H1 (cell line): ENCODE measurements around the gene CLIP3. TPM values are rescaled to one million over a fixed set of nuclear protein-coding genes. Genes with fewer than 3 reads are reported as not detected.

Experiments
- CTCF ChIA-PET: fragments of 300-600 bp; sonication (Branson Sonifier 250); formaldehyde crosslinking; loops from one replicate; lab custom pipeline; 2021; ENCODE audit not compliant: partially characterized antibody; lab: Charles Lee
- POLR2A ChIA-PET: fragments of 300-600 bp; sonication (Branson Sonifier 250); formaldehyde crosslinking; loops from one replicate; lab custom pipeline; 2021; ENCODE audit warnings: inconsistent platforms; ENCODE audit not compliant: partially characterized antibody; lab: Charles Lee
- DNase-seq, 2 experiments: peaks; one replicate each; pipeline versions ENCODE4 v3.0.0 to v3.0.0-alpha.2; 2010 to 2022; ENCODE audit warnings: low spot score in 2 of 2, low read depth in 1 of 2, mixed read lengths in 1 of 2
- FAIRE-seq: peaks from 2 replicates; lab custom pipeline; 2011; peaks lifted over from hg19 to GRCh38; lab: Jason Lieb, UNC
- H2AFZ ChIP-seq: 2 replicates; pipeline ENCODE4 v1.8.1; 2012; ENCODE audit warnings: low read length, inconsistent platforms
- H2AK5ac ChIP-seq: 2 replicates; pipeline ENCODE4 v1.6.1; 2013; ENCODE audit warnings: low read depth, low read length
- H2BK120ac ChIP-seq: replicated peaks from 2 replicates; pipeline ENCODE3; 2013; ENCODE audit warnings: low read depth, low read length, inconsistent platforms
- H2BK12ac ChIP-seq: 2 replicates; pipeline ENCODE4 v1.6.1; 2013; ENCODE audit warnings: low read depth, low read length
- H2BK15ac ChIP-seq: 2 replicates; pipeline ENCODE4 v1.6.1; 2013; ENCODE audit warnings: low read length
- H2BK20ac ChIP-seq: 2 replicates; pipeline ENCODE4 v1.6.1; 2013; ENCODE audit warnings: low read length
- H2BK5ac ChIP-seq: 2 replicates; pipeline ENCODE4 v1.6.1; 2013; ENCODE audit warnings: low read depth, low read length
- H3K14ac ChIP-seq: 2 replicates; pipeline ENCODE4 v1.6.1; 2013; ENCODE audit warnings: inconsistent platforms; ENCODE audit not compliant: insufficient read length
- H3K18ac ChIP-seq: 2 replicates; pipeline ENCODE4 v1.6.1; 2013; ENCODE audit warnings: low read length; ENCODE audit errors: extremely low read depth
- H3K23ac ChIP-seq: 2 replicates; pipeline ENCODE4 v1.6.1; 2013; ENCODE audit warnings: inconsistent platforms; ENCODE audit not compliant: insufficient read length
- H3K23me2 ChIP-seq: 2 replicates; pipeline ENCODE4 v1.6.1; 2013; ENCODE audit warnings: low read depth, low read length
- H3K27ac ChIP-seq: 2 replicates; pipeline ENCODE4 v1.6.1; 2011; ENCODE audit warnings: low read depth, low read length, inconsistent platforms
- H3K27me3 ChIP-seq, 4 experiments: replicated peaks in 1 of 4; 1 replicate in 1 of 4; 2 replicates in 3 of 4; pipeline versions ENCODE4 v1.6.1 to v1.8.1; 2011 to 2013; ENCODE audit warnings: low read length in 3 of 4, mild to moderate bottlenecking in 3 of 4, inconsistent platforms in 2 of 4, mixed read lengths in 2 of 4, moderate library complexity in 1 of 4; ENCODE audit not compliant: control insufficient read depth in 3 of 4, insufficient read depth in 3 of 4; ENCODE audit errors: extremely low read depth in 1 of 4
- H3K36me3 ChIP-seq, 4 experiments: 2 replicates each; pipeline versions ENCODE4 v1.6.1 to v1.8.1; 2011 to 2013; ENCODE audit warnings: mild to moderate bottlenecking in 4 of 4, low read length in 3 of 4, moderate library complexity in 2 of 4, control low read depth in 1 of 4, inconsistent platforms in 1 of 4; ENCODE audit not compliant: insufficient read depth in 4 of 4, control insufficient read depth in 2 of 4
- H3K4ac ChIP-seq: replicated peaks from 2 replicates; pipeline ENCODE3; 2013; ENCODE audit warnings: low read length, low read depth, mixed read lengths, inconsistent platforms; ENCODE audit not compliant: insufficient read length
- H3K4me1 ChIP-seq, 4 experiments: replicated peaks in 1 of 4; 1 replicate in 1 of 4; 2 replicates in 3 of 4; pipeline versions ENCODE4 v1.6.1 to v1.8.1; 2011 to 2013; ENCODE audit warnings: low read length in 3 of 4, inconsistent platforms in 2 of 4, mixed read lengths in 1 of 4; ENCODE audit not compliant: insufficient read depth in 4 of 4, control insufficient read depth in 3 of 4
- H3K4me2 ChIP-seq, 2 experiments: 2 replicates each; pipeline versions ENCODE4 v1.6.1 to v1.8.1; 2011 to 2013; ENCODE audit warnings: low read depth in 2 of 2, low read length in 2 of 2, control low read depth in 1 of 2, inconsistent platforms in 1 of 2, mild to moderate bottlenecking in 1 of 2; ENCODE audit not compliant: insufficient read depth in 1 of 2
- H3K4me3 ChIP-seq, 4 experiments: fragments of 200-600, 300-600 bp in 1 of 4; sonication (generic), shearing (Covaris generic), sonication (Bioruptor Twin) in 1 of 4; 2 replicates each; pipeline versions ENCODE4 v1.5.1 to v1.8.1; 2011 to 2016; ENCODE audit warnings: low read length in 4 of 4, low read depth in 3 of 4, control low read depth in 2 of 4, inconsistent platforms in 2 of 4, mild to moderate bottlenecking in 2 of 4, mixed read lengths in 1 of 4, moderate library complexity in 1 of 4; ENCODE audit not compliant: insufficient read depth in 2 of 4; ENCODE audit errors: extremely low read depth in 1 of 4
- H3K56ac ChIP-seq: replicated peaks from 2 replicates; pipeline ENCODE3; 2013; ENCODE audit warnings: low read depth, mild to moderate bottlenecking, mixed read lengths, low read length, inconsistent platforms; ENCODE audit not compliant: insufficient read length
- H3K79me1 ChIP-seq: 2 replicates; pipeline ENCODE4 v1.6.1; 2013; ENCODE audit warnings: low read depth, low read length, control low read depth
- H3K79me2 ChIP-seq, 2 experiments: 2 replicates each; pipeline versions ENCODE4 v1.6.1 to v1.8.1; 2012 to 2013; ENCODE audit warnings: low read length in 2 of 2, mild to moderate bottlenecking in 2 of 2, inconsistent platforms in 1 of 2; ENCODE audit not compliant: insufficient read depth in 2 of 2, control insufficient read depth in 1 of 2
- H3K9ac ChIP-seq, 4 experiments: replicated peaks in 1 of 4; 1 replicate in 1 of 4; 2 replicates in 3 of 4; pipeline versions ENCODE4 v1.6.1 to v1.8.1; 2011 to 2013; ENCODE audit warnings: low read depth in 3 of 4, low read length in 3 of 4, control low read depth in 2 of 4, mild to moderate bottlenecking in 2 of 4, moderate library complexity in 2 of 4, inconsistent platforms in 1 of 4; ENCODE audit errors: extremely low read depth in 1 of 4
- H3K9me3 ChIP-seq, 2 experiments: 2 replicates each; pipeline versions ENCODE4 v1.6.1 to v1.8.1; 2012 to 2013; ENCODE audit warnings: mild to moderate bottlenecking in 2 of 2, moderate library complexity in 2 of 2, control low read depth in 1 of 2, inconsistent platforms in 1 of 2, low read depth in 1 of 2, low read length in 1 of 2, mixed read lengths in 1 of 2; ENCODE audit not compliant: insufficient read depth in 2 of 2
- H4K20me1 ChIP-seq, 2 experiments: replicated peaks in 1 of 2; 2 replicates each; pipeline versions ENCODE3 to v1.8.1; 2011 to 2013; ENCODE audit warnings: inconsistent platforms in 2 of 2, low read length in 2 of 2, mild to moderate bottlenecking in 1 of 2; ENCODE audit not compliant: insufficient read depth in 2 of 2, control insufficient read depth in 1 of 2
- H4K5ac ChIP-seq: 2 replicates; pipeline ENCODE4 v1.6.1; 2013; ENCODE audit warnings: low read length, low read depth, mixed read lengths, inconsistent platforms; ENCODE audit not compliant: insufficient read length
- H4K8ac ChIP-seq: 2 replicates; pipeline ENCODE4 v1.8.0; 2013; ENCODE audit warnings: mild to moderate bottlenecking, moderate library complexity, low read length, inconsistent platforms; ENCODE audit not compliant: insufficient read depth; ENCODE audit errors: extremely low read depth
- H4K91ac ChIP-seq: replicated peaks from 2 replicates; pipeline ENCODE3; 2013; ENCODE audit warnings: low read length, mixed read lengths, inconsistent platforms; ENCODE audit not compliant: insufficient read length
- CEBPB ChIP-seq: IDR thresholded peaks from 2 replicates; pipeline ENCODE4 v1.6.1; 2012; ENCODE audit warnings: low read depth, low read length
- WGBS, 2 experiments: shearing (Covaris generic) in 1 of 2; methylation state at CpG; one replicate each; pipeline versions ENCODE4 v1.1.6 to v1.1.7; 2013 to 2015; ENCODE audit warnings: low lambda C conversion rate in 2 of 2, mixed read lengths in 2 of 2, inconsistent platforms in 1 of 2, low coverage in 1 of 2, missing lambda C conversion rate in 1 of 2; ENCODE audit not compliant: insufficient replicate concordance in 2 of 2, insufficient coverage in 1 of 2, insufficient read length in 1 of 2; ENCODE audit errors: extremely low coverage in 1 of 2, missing lambda C conversion rate in 1 of 2; 5-methylcytosine and 5-hydroxymethylcytosine counted together
- polyA plus RNA-seq, 7 experiments: library from polyadenylated mRNA; depleted of rRNA in 3 of 7; stranded (reverse) in 5 of 7; unstranded in 2 of 7; fragments of >200 nt in 5 of 7; fragments of 200-250 nt in 2 of 7; gene quantifications; 1 replicate in 5 of 7; 2 replicates in 1 of 7; 4 replicates in 1 of 7; pipeline versions ENCODE4 v1.2.1 to v1.2.3, GENCODE V29; 2011 to 2013; ENCODE audit warnings: missing spikeins in 2 of 7, mixed read lengths in 2 of 7
- total RNA-seq: library from RNA; stranded (reverse); fragmentation: NEBNext Ultra II Directional; extraction: Animal tissue kit (Norgen Biotek cat#: 25700); gene quantifications from 2 replicates; pipeline ENCODE4 v1.2.1, GENCODE V29; 2021

Gene CLIP3
- total and polyA plus RNA-seq, 2 of the 8 experiments (the other 6 are each of a cell fraction or from before 2014, with no cell fraction given) = 5.9 to 21.7 TPM

- Histone ChIP-seq H3K36me3 (no peaks in the 10 kb centered on the region), H4K5ac (no peak overlapping the region), H2AK5ac (no peak overlapping the region), H3K27ac (no peak overlapping the region), H3K79me2 (no peaks in the 10 kb centered on the region), H3K79me1 (no peaks in the 10 kb centered on the region), H3K4me1 (peaks cover 0 to 4% (median 0%) of the 10 kb centered on the region in 4 experiments; a peak in 1 of 7 replicates), H3K4ac (no peak overlapping the region), H4K91ac (no peak overlapping the region), H3K4me2 (no peak overlapping the region), H3K4me3 (no peak overlapping the region), H3K27me3 (no peaks in the 10 kb centered on the region), H2BK120ac (no peak overlapping the region), H3K18ac (no peak overlapping the region), H2BK15ac (no peak overlapping the region), H4K8ac (no peak overlapping the region), H3K23ac (no peak overlapping the region), H2BK20ac (no peak overlapping the region), H3K9me3 (no peaks in the 10 kb centered on the region), H3K14ac (no peak overlapping the region), H2AFZ (no peak overlapping the region), H4K20me1 (no peaks in the 10 kb centered on the region), H2BK12ac (no peak overlapping the region), H3K23me2 (peaks cover 3% of the 10 kb centered on the region; the same call in 1 of the 2 replicates), H2BK5ac (no peak overlapping the region), H3K9ac (no peak overlapping the region), H3K56ac (no peak overlapping the region)
- 53% methylated on average over 3 of the region's 3 CpGs; no CpG with 5 or more reads in 1 of the 2 experiments for WGBS, 2 experiments
- FAIRE-seq = no peak
- ChIA-PET CTCF (interaction anchor here (0.9 to 1.6 kb wide), 5 partner anchors 9 to 84 kb away, joined by 3 to 7 read pairs (median 3); no protein-coding TSS in a partner anchor), POLR2A (interaction anchor here (0.9 kb wide), 1 partner anchor 8 kb away, joined by 3 read pairs; no protein-coding TSS in a partner anchor)
- no peak for DNase-seq
- peak; percentile 55; the same call in 1 of the 2 replicates for TF ChIP-seq CEBPB
Measured at GRCh38 chr19:36041831-36042230, 9.2 kb upstream of the CLIP3 start.
